ENCODE results near the gene CCNI.
"Not testable (repeated sequence)": the region's sequence is repeated elsewhere in the genome, so short reads cannot be mapped to it uniquely, and the experiment has no call there.

The CCNI gene

GRCh38 chr4:77080806-77081205 lies 5.0 kb upstream of the CCNI start:
- DNase-seq = not testable (repeated sequence)

GRCh38 chr4:77079281-77079680 lies 3.5 kb upstream of the CCNI start:
- DNase-seq = no peak

GRCh38 chr4:77078401-77078800 lies 2.6 kb upstream of the CCNI start:
- DNase-seq = no peak

GRCh38 chr4:77076889-77077635 lies 1.3 kb upstream of the CCNI start:
- no peak for DNase-seq

GRCh38 chr4:77074981-77075855 lies 571 bp downstream of the CCNI start:
- DNase-seq = peak; percentile 2 to 37

GRCh38 chr4:77074381-77074831 lies 1.4 kb downstream of the CCNI start:
- DNase-seq = peak in 1 of 2 experiments; percentile 11

GRCh38 chr4:77073981-77074380 lies 1.8 kb downstream of the CCNI start:
- DNase-seq = no peak

GRCh38 chr4:77073106-77073809 lies 2.5 kb downstream of the CCNI start:
- no peak for DNase-seq

GRCh38 chr4:77072195-77072753 lies 3.5 kb downstream of the CCNI start:
- no peak for DNase-seq

- DNase-seq = not testable (repeated sequence)
Observed at GRCh38 chr4:77069514-77069913, 6.3 kb downstream of the CCNI start.

GRCh38 chr4:77065382-77065781 lies 10.4 kb downstream of the CCNI start:
- no peak for DNase-seq

GRCh38 chr4:77062856-77063255 lies 12.9 kb downstream of the CCNI start:
- DNase-seq = no peak

GRCh38 chr4:77052352-77052751 lies 23.4 kb downstream of the CCNI start:
- DNase-seq = peak in 1 of 2 experiments; percentile 19

GRCh38 chr4:77050962-77051361 lies 24.8 kb downstream of the CCNI start:
- DNase-seq = no peak

- no peak for DNase-seq
Observed at GRCh38 chr4:77047037-77047436, 28.8 kb downstream of the CCNI start.

- DNase-seq = no peak
Observed at GRCh38 chr4:77045490-77045889, 30.3 kb downstream of the CCNI start.

GRCh38 chr4:77044461-77045150 lies 31.2 kb downstream of the CCNI start:
- DNase-seq = peak in 1 of 2 experiments; percentile 5

GRCh38 chr4:77043507-77044136 lies 32.2 kb downstream of the CCNI start:
- DNase-seq = no peak

GRCh38 chr4:77040854-77041725 lies 34.7 kb downstream of the CCNI start:
- DNase-seq = no peak

GRCh38 chr4:77040270-77040669 lies 35.5 kb downstream of the CCNI start:
- no peak for DNase-seq

- DNase-seq = no peak
Observed at GRCh38 chr4:77039796-77040195, 36.0 kb downstream of the CCNI start.

Data from NCI-H524 (cell line).